ENCODE data around the gene HSD3B7. TPM values are rescaled to one million over a fixed set of nuclear protein-coding genes. Genes with fewer than 3 reads are reported as not detected.

HSD3B7 gene
- total and polyA plus RNA-seq, 2 of the 8 experiments (the other 6 are each of a cell fraction or from before 2014, with no cell fraction given): 2.9 to 6.6 TPM

GRCh38 chr16:30953511-30954124, 31.4 kb upstream of the HSD3B7 start (continued):
- TF ChIP-seq CTCF (IDR thresholded peaks at IDR 0.05; ENCODE audit: control extremely low read depth in 1 of 3, insufficient read depth in 1 of 3, low read depth in 1 of 3, low read length in 3 of 3) (peak; percentile 87 to 97 (median 96)), RAD21 (IDR thresholded peaks at IDR 0.05 in 1 of 2, conservative IDR thresholded peaks at IDR 0.05 in 1 of 2; ENCODE audit: low read depth in 2 of 2, low read length in 2 of 2) (peak; percentile 65 to 77)

Measured in H1 (cell line).